Right lobe of liver (tissue), 5 donors: Measurements from ENCODE around the gene HEATR3. TPM values are rescaled to one million over a fixed set of nuclear protein-coding genes. Genes with fewer than 3 reads are reported as not detected.

ENCODE experiments used
- small RNA-seq, 2 experiments: library from RNA; depleted of rRNA; stranded (forward); fragments of <200 nt; gene quantifications; one replicate each; pipeline ENCODE3, GENCODE V24; 2016
- total RNA-seq, 6 experiments: library from RNA; depleted of rRNA in 2 of 6; stranded (reverse); fragments of >200 nt in 2 of 6; fragmentation: NEBNext Ultra II Directional in 3 of 6; extraction: Animal tissue kit (Norgen Biotek cat#: 25700) in 3 of 6; gene quantifications; one replicate each; pipeline versions ENCODE4 v1.1.0 to v1.2.4, GENCODE V29; 2016 to 2023
- donor health status: DM: no; HTN: no; CAD: no.
- donor health status: DM: no; HTN: no; CAD: no.
- donor health status: DM: no; HTN: yes; CAD: no.
- donor health status: DM: no; HTN: yes; CAD: no.

HEATR3 gene
- total RNA-seq, 6 experiments from 2014 or later: 8.7 to 21.1 (median 12.2) TPM

Small RNA genes lying within 50 kb of the gene (small RNA-seq; reads per million reads assigned to genes)
- gene RF00017: 0 reads per million in 2 experiments
- 0 reads per million in 2 experiments for gene RF00156
- 0 reads per million in 2 experiments for gene RNY4P3
- 0 reads per million in 2 experiments for gene RPL10P14

Other genes starting within 250 kb of the HEATR3 start
- 1 to 10 TPM in 2 of 6 experiments, under 1 TPM in 4; 0.43 to 1.2 (median 0.89) TPM for gene ZNF423, start 209.9 kb upstream of the HEATR3 start, total RNA-seq
- gene CNEP1R1, start 40.7 kb upstream of the HEATR3 start, total RNA-seq: 1 to 10 TPM; 6.0 to 9.6 (median 7.5) TPM
- 10 to 100 TPM in 1 of 6 experiments, 1 to 10 TPM in 5; 7.2 to 13.2 (median 9.3) TPM for gene TENT4B, start 87.3 kb downstream of the HEATR3 start, total RNA-seq
- gene ADCY7, start 200.6 kb downstream of the HEATR3 start, total RNA-seq: 10 to 100 TPM in 1 of 6 experiments, 1 to 10 TPM in 5; 2.5 to 10.2 (median 6.5) TPM